HG02943 (cell line): Measurements from ENCODE around the gene FABP6.

ENCODE experiments used
- ATAC-seq: cut with Tn5 transposase; IDR thresholded peaks from one replicate; pipeline ENCODE4 v1.9.1; 2021; ENCODE audit warnings: mild to moderate bottlenecking, low read depth, moderate library complexity; ENCODE audit not compliant: unreplicated experiment

Gene FABP6

DNA sequence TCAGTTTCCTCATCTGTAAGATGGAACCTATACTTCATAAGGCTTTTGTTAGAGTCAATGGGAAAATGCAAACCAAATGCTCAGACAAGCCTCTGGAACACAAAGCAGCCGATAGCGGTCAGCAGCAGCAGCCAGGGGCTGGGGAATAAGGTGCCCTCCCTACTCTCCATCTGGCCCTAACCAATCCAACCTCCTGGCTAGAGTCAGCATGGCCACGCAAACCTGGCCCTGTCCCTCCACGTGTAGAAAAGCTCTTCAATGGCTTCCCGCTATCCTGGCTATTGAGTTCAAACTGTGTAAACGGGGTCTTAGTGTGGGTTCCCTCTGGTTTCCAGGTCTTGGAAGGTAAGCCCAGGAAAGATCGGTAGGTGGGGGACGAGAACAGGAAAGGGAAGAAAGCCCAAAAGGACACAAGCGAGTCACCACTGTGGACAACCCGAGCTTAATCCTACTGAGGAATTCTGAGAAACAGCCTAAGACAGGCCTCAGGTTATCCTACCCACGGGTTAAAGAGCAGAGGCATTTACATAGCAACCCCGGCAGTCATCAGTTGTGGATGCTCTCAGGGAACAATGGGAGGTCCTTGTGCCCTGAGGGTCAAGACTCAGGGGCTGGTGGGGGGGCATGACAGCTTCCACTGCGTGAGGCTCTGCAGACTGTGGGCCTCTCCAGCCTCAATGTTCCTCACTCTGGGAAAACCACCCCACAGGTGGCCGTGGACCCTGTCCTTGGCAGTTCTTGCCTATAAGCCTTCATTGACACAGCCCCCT, 30.9 kb downstream of the FABP6 start:
- no peak for ATAC-seq

- peak; percentile 63 for ATAC-seq
Observed at GRCh38 chr5:160260881-160261815, 31.8 kb downstream of the FABP6 start.

- ATAC-seq: no peak
Observed at GRCh38 chr5:160262151-160263074, 33.1 kb downstream of the FABP6 start.

GRCh38 chr5:160263326-160263855, 34.1 kb downstream of the FABP6 start:
- ATAC-seq: no peak

DNA sequence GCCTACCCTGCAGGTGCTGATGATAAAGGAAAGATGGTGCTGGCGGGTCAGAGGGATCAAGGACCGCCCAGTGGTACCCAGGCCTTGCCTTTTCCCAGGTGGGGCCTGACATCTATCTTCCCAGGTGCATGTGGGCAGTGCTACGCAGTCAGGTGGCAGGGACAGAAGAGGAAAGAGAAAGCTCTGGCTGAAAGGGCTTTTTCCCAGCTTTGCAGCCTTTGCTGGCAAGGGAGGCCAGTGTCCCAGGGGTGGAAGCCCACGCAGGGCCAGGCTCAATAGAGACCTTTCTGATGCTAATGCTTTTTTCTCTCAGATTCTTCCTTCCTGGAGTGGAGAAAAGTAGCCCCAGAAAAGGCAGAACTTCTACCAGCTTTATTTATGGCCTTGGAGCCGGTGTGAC, 36.7 kb downstream of the FABP6 start:
- ATAC-seq: no peak

GRCh38 chr5:160266752-160267345, 37.5 kb downstream of the FABP6 start:
- no peak for ATAC-seq

GRCh38 chr5:160268121-160268520, 38.8 kb downstream of the FABP6 start:
- no peak for ATAC-seq

DNA sequence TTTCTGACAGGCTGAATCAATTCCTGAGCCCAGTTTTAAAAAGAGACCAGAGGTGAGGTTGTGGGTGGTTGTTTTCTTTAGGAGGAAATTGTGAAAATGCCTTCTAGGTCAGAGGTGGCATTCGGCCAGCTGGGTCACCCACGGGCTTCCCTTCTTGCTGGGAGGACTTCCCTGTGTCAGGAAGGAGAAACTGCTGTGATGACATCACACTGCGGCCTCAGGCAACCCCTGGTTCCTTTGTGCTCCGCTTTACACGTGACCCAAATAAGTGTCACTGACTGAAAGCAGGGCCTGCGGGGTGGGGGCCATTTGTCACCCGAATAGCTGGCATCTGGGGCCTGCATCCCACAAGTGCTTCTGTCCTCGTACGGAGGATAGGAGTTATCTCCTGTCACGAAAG, 39.7 kb downstream of the FABP6 start:
- ATAC-seq: no peak

GRCh38 chr5:160270704-160271103, 41.4 kb downstream of the FABP6 start:
- no peak for ATAC-seq

- ATAC-seq: no peak
Observed at GRCh38 chr5:160271396-160271795, 42.1 kb downstream of the FABP6 start.

GRCh38 chr5:160271836-160272235, 42.5 kb downstream of the FABP6 start:
- ATAC-seq: no peak

- no peak for ATAC-seq
Observed at GRCh38 chr5:160272264-160272663, 43.0 kb downstream of the FABP6 start.

DNA sequence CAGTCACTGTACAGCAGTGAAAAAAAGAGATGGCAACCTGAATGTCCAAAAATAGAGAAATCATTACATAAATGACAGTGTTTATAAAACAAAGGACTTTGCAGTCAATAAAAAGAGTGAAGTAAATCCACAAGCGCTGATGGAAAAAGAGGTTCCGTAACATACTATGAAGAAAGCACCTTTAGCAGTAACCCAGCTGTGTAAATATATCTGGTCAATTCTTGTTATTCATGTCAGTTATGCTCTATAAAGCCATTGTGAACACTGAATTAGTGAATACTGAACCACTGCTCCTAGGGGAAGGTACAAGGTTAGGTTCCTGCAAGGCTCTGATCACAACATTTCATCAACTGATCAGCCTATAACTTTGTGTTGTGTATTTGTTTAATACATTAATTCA, 43.6 kb downstream of the FABP6 start:
- ATAC-seq: no peak

DNA sequence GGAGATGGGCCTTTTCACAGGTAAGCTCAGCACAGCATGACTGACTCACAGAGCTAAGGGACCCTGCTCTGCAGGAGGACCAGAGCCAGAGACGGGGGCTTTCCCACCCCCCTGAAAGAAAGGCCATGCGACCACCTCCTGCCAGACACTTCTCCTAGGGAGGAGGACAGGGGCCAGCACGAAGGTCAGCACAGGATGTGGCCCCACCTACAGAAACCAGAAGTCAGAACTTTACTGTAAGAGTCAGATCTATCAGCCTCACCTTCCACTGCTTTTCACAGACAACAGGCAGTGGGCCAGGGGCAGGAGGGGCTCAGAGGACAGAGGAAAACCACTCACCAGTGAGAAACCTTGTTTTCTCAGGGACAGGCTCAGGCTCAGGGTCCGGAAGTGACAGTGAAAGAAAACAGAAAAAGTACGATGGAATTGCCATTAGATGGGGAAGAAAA, 45.2 kb downstream of the FABP6 start:
- ATAC-seq: no peak

- no peak for ATAC-seq
Observed at GRCh38 chr5:160278343-160278742, 49.0 kb downstream of the FABP6 start.

DNA sequence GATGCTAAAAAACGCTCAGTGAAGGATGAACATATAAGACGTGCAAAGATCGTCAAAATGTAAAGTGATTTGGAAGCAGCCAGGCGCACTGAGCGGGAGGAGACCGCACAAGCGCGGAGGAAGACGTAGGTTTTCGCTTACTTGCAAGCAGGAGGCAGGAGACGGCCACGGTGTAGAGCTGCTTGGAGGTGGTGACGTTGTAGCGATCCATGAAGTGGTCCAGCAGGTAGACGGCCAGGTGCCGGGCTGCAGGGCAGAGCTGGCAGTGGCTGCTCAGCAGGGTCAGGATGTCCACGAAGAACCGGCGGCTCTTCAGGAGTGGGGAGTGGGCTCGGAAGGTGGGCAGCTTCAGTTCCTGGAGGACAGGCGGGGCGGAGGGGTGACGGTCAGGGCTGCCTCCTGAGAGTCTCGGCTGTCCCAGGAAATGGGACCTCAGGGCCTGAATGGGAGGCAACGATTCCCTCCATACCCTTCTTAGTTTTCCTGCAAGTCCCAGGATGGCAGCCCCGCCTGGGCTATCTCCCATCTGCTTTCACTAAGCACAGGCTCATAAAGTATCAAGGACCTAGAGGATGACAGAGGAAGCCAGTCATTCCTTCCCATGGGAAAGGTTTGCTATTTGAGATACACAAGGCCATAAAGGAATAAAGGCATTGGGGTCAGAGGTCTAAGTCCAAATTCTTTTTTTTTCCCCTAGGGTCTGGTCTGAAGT, 51.2 kb downstream of the FABP6 start:
- ATAC-seq: no peak

GRCh38 chr5:160281275-160281674, 52.0 kb downstream of the FABP6 start:
- ATAC-seq: no peak

DNA sequence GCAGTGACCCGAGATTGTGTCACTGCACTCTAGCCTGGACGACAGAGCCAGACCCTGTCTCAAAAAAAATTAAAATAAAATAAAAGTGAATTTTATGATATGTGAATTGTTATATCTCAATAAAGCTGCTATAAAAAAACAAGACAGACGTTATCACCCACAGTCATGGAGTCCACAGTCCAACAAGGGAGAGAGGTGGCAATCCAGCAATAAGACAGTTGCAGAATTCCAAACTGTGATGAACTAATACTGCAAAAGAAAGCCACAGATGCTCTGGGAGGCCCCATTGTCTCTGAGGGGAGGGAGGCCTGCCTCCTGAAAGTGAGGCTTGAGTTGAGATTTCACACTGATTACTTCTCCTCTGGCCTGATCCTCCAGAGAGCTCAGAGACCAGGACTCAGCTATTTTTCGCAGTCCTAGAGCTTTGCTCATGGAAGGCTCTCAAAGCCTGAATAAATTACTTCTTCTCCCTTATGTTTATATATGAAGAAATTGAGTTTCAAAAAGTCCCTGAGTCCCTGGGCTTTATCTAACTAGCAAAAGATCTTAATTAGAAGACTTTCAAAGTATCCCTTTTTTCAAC, 55.1 kb downstream of the FABP6 start:
- ATAC-seq: no peak

DNA sequence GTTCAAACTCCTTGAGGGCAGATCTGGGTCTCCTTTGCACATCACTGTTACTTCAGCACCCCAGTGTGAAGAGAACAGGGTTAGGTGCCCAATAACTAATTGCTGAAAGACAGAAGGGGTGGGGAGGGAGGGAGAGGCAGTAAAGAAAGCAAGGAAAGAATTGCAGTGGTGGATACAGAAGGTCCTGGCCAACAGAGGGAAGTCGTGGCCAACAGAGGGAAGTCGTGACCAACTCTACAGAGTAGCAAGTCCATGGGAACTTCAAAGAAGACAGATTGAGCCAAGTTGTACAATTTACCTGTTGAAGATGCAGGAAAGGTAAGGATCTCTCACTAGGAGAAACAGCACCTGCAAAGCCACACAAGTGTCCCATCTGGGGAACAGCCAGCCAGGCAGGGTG, 56.0 kb downstream of the FABP6 start:
- ATAC-seq: no peak
